GM23338 (cell line): ENCODE results near the gene EYS.

Source experiments
- CREB1 ChIP-seq: fragments of 250-450 bp; sonication (Bioruptor Pico); IDR thresholded peaks from 2 replicates; pipeline ENCODE4 v1.5.0; 2020; ENCODE audit warnings: low read depth, mild to moderate bottlenecking, moderate library complexity
- CTCF ChIP-seq, 2 experiments: fragments of 200-600 bp in 1 of 2; sonication (generic) in 1 of 2; conservative IDR thresholded peaks; 2 replicates each; pipeline versions ENCODE4 v1.5.1 to v1.6.1; 2016 to 2017; ENCODE audit warnings: antibody characterized with exemption in 2 of 2, low read depth in 2 of 2, mild to moderate bottlenecking in 2 of 2, moderate library complexity in 1 of 2
- EZH2 ChIP-seq: fragments of 200-600 bp; sonication (generic); IDR thresholded peaks from one replicate; pipeline ENCODE4 v1.8.0; 2017; ENCODE audit warnings: antibody characterized with exemption, mild to moderate bottlenecking, low read depth; ENCODE audit not compliant: unreplicated experiment
- POLR2AphosphoS5 ChIP-seq: IDR thresholded peaks from 2 replicates; pipeline ENCODE4 v1.6.1; 2016; ENCODE audit warnings: antibody characterized with exemption, low read depth
- STAT1 ChIP-seq: IDR thresholded peaks from one replicate; pipeline ENCODE4 v1.6.1; 2016; ENCODE audit warnings: antibody characterized with exemption; ENCODE audit not compliant: unreplicated experiment

GRCh38 chr6:63904650-63905248, 1802.3 kb downstream of the EYS start:
- TF ChIP-seq CTCF (conservative IDR thresholded peaks at IDR 0.05; ENCODE audit: low read depth in 2 of 2), result no peak
- no peak for TF ChIP-seq EZH2
- no peak for TF ChIP-seq STAT1
- no peak for TF ChIP-seq POLR2AphosphoS5
- no peak for TF ChIP-seq CREB1 (CRISPR knock-in tag)
